Measurements from ENCODE around the gene GNPAT. TPM values are rescaled to one million over a fixed set of nuclear protein-coding genes. Genes with fewer than 3 reads are reported as not detected.

Gene GNPAT
- total and polyA plus RNA-seq, 10 of the 15 experiments (the other 5 are each of a cell fraction or from before 2014, with no cell fraction given): 24.0 to 70.6 (median 47.2) TPM

DNA sequence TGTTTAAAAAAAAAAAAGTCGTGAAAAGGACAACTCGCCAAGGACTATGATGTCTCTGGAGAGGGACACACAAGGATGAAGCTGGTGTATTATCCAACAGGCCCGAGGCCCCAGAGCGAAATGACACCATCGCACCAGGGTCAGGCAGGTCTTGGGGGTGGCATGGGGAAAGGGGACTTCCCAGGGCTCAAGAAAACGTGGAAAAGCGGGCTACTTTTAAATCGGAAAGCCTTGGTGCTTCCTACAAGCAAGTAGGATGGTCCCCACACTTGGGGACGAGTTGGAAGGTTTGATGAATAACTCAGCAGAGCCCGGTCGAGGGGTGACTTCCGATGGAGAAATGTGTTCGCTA is 505 bp upstream of the GNPAT start:
- Histone ChIP-seq H3K79me2 (ENCODE audit: control insufficient read depth, insufficient read depth, low read length) (peaks cover 55% of the 10 kb centered on the region), H3K4me2 (ENCODE audit: control insufficient read depth, insufficient read depth) (peak overlapping the region; percentile 58), H3K4me3 (peak overlapping the region; percentile 98), H3K36me3 (ENCODE audit: control insufficient read depth in 2 of 2, insufficient read depth in 2 of 2, low read length in 1 of 2) (peaks cover 2 to 5% of the 10 kb centered on the region in 2 experiments; a peak in 1 of 4 replicates), H3K9ac (ENCODE audit: control insufficient read depth, insufficient read depth, low read length) (peak overlapping the region; percentile 85), H2AFZ (ENCODE audit: control insufficient read depth, low read depth, low read length) (peak overlapping the region; percentile 88), H3K9me3 (replicated peaks; ENCODE audit: control insufficient read depth, insufficient read depth, low read length) (no peaks in the 10 kb centered on the region), H3K27me3 (replicated peaks in 1 of 2; ENCODE audit: control insufficient read depth in 2 of 2, insufficient read depth in 2 of 2, low read length in 1 of 2) (no peaks in the 10 kb centered on the region), H4K20me1 (ENCODE audit: control insufficient read depth, insufficient read depth) (no peaks in the 10 kb centered on the region), H3K4me1 (ENCODE audit: control insufficient read depth, insufficient read depth, low read length) (peaks cover 5% of the 10 kb centered on the region; the same call in 1 of the 2 replicates), H3K27ac (ENCODE audit: control insufficient read depth, insufficient read depth) (peak overlapping the region; percentile 72)
- CTCF ChIA-PET: interaction anchor here (0.9 to 1.8 kb wide), 3 partner anchors 11 to 25 kb away, joined by 4 to 13 read pairs (median 4); no protein-coding TSS in a partner anchor
- intact Hi-C loops (cut with micrococcal nuclease; ENCODE audit: unreplicated experiment): loop anchor here (5.0 kb wide), 1 partner anchor 97 kb away; the partner anchor contains the start of genes EXOC8 and SPRTN
- DNase-seq (ENCODE audit: low read depth, low spot score): no peak
- SMC1A ChIA-PET (ENCODE audit: uncharacterized antibody, unreplicated experiment): interaction anchor here (0.7 to 1.3 kb wide), 2 partner anchors 25 to 669 kb away, joined by 4 to 6 read pairs; no protein-coding TSS in a partner anchor
- RAD21 ChIA-PET (ENCODE audit: unreplicated experiment): interaction anchor here (1.1 kb wide), 1 partner anchor 27 kb away, joined by 5 read pairs; no protein-coding TSS in a partner anchor
- POLR2A ChIA-PET: interaction anchor here (1.2 kb wide), 1 partner anchor 23 kb away, joined by 6 read pairs; no protein-coding TSS in a partner anchor
- BruUV-seq (replicated peaks): TSS peak; percentile 83
- ATAC-seq: peak; percentile 30
- no peak for FAIRE-seq
- TF ChIP-seq RBBP5 (conservative IDR thresholded peaks at IDR 0.05) (no peak), ZZZ3 (IDR thresholded peaks at IDR 0.05; ENCODE audit: control insufficient read depth, insufficient read length, low read depth) (no peak), JUNB (IDR thresholded peaks at IDR 0.05) (no peak), KAT2A (conservative IDR thresholded peaks at IDR 0.05; ENCODE audit: control insufficient read depth, low read depth, low read length) (no peak), ZNF384 (IDR thresholded peaks at IDR 0.05; ENCODE audit: borderline replicate concordance, low read depth, low read length) (no peak), EP300 (IDR thresholded peaks at IDR 0.05; ENCODE audit: borderline replicate concordance in 1 of 2, control insufficient read depth in 1 of 2, low read depth in 2 of 2, low read length in 2 of 2) (no peak), MEF2B (IDR thresholded peaks at IDR 0.05; ENCODE audit: partially characterized antibody, poor library complexity, severe bottlenecking) (no peak), PAX5 (IDR thresholded peaks at IDR 0.05; ENCODE audit: borderline replicate concordance, low read depth, low read length) (no peak), SMC3 (IDR thresholded peaks at IDR 0.05; ENCODE audit: borderline replicate concordance, low read length) (no peak), MTA2 (IDR thresholded peaks at IDR 0.05; ENCODE audit: low read depth) (no peak), NR2C2 (IDR thresholded peaks at IDR 0.05; ENCODE audit: borderline replicate concordance, control insufficient read depth, insufficient read length, low read depth) (no peak)
- under 1% methylated on average over 13 of the region's 13 CpGs for WGBS (ENCODE audit: insufficient coverage, insufficient replicate concordance, low lambda C conversion rate, missing lambda C conversion rate)
- in situ Hi-C loops (cut with MboI): no loop called here

All from GM12878 (cell line).